ENCODE measurements around the gene ADGRD1.

ADGRD1 gene

DNA sequence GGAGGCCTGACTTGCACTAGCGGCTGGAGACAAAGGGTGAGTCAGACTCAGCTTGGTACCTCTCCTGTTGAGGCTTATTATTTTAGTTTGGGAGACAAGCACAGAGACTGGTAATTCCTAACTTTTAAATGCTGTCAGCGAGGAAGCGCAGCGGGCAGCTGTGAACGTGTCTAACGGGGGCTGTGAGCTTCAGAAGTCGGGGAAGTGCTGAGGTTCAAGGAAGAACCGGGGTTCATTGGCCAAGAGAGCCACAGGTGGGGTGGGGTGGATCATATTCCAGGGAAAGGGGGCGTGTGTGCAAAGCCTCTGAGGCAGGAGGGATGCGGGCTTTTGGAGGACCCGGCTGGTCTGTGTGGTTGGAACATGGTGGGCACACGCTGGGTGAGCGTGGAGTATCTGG lies 36.1 kb upstream of the ADGRD1 start:
- H3K9me3 ChIP-seq (ENCODE audit: insufficient read depth, low read length, severe bottlenecking) = no peaks in the 10 kb centered on the region
- no peaks in the 10 kb centered on the region for H3K4me1 ChIP-seq (ENCODE audit: insufficient read depth, low read length)
- H3K79me2 ChIP-seq (ENCODE audit: insufficient read depth, low read length) = no peaks in the 10 kb centered on the region
- TF ChIP-seq EZH2 (IDR thresholded peaks at IDR 0.05; ENCODE audit: borderline replicate concordance, low read depth, low read length, severe bottlenecking) = no peak
- TF ChIP-seq, protein P1, sequence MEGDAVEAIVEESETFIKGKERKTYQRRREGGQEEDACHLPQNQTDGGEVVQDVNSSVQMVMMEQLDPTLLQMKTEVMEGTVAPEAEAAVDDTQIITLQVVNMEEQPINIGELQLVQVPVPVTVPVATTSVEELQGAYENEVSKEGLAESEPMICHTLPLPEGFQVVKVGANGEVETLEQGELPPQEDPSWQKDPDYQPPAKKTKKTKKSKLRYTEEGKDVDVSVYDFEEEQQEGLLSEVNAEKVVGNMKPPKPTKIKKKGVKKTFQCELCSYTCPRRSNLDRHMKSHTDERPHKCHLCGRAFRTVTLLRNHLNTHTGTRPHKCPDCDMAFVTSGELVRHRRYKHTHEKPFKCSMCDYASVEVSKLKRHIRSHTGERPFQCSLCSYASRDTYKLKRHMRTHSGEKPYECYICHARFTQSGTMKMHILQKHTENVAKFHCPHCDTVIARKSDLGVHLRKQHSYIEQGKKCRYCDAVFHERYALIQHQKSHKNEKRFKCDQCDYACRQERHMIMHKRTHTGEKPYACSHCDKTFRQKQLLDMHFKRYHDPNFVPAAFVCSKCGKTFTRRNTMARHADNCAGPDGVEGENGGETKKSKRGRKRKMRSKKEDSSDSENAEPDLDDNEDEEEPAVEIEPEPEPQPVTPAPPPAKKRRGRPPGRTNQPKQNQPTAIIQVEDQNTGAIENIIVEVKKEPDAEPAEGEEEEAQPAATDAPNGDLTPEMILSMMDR (IDR thresholded peaks at IDR 0.05; ENCODE audit: borderline replicate concordance, extremely low read depth, low read length, poor library complexity, severe bottlenecking) = no peak
- H3K4me2 ChIP-seq (ENCODE audit: insufficient read depth, low read length) = no peak overlapping the region
- ATAC-seq (ENCODE audit: insufficient read depth, low read depth) (no peak), DNase-seq (no peak)
- H3K4me3 ChIP-seq (ENCODE audit: low read depth in 1 of 2, low read length in 2 of 2) = no peak overlapping the region
- no peaks in the 10 kb centered on the region for H4K20me1 ChIP-seq (ENCODE audit: insufficient read depth, low read length)
- H3K27me3 ChIP-seq (ENCODE audit: insufficient read depth, low read length, poor library complexity) = no peaks in the 10 kb centered on the region
- no peak overlapping the region for H3K27ac ChIP-seq (ENCODE audit: low read length)
- H3K36me3 ChIP-seq (ENCODE audit: insufficient read depth, low read length) = no peaks in the 10 kb centered on the region
- no peak overlapping the region for H2AFZ ChIP-seq (ENCODE audit: low read depth, low read length)
- no peak overlapping the region for H3K9ac ChIP-seq (ENCODE audit: low read depth, low read length)

DNA sequence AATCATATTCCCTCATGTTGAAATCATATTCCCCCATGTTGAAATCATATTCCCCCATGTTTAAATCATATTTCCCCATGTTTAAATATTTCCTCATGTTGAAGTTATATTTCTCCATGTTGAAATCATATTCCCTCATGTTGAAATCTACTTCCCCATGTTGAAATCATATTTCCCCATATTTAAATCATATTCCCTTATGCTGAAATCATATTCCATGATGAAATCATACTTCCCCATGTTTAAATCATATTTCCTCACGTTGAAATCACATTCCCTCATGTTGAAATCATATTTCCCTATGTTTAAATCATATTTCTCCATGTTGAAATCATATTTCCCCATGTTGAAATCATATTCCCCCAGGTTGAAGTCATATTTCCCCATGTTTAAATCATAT lies 34.6 kb upstream of the ADGRD1 start:
- no peak overlapping the region for H3K4me3 ChIP-seq (ENCODE audit: low read depth in 1 of 2, low read length in 2 of 2)
- ATAC-seq (ENCODE audit: insufficient read depth, low read depth) (no peak), DNase-seq (no peak)
- H3K27me3 ChIP-seq (ENCODE audit: insufficient read depth, low read length, poor library complexity) = no peaks in the 10 kb centered on the region
- H4K20me1 ChIP-seq (ENCODE audit: insufficient read depth, low read length) = no peaks in the 10 kb centered on the region
- H3K27ac ChIP-seq (ENCODE audit: low read length) = no peak overlapping the region
- H3K9me3 ChIP-seq (ENCODE audit: insufficient read depth, low read length, severe bottlenecking) = no peaks in the 10 kb centered on the region
- no peaks in the 10 kb centered on the region for H3K79me2 ChIP-seq (ENCODE audit: insufficient read depth, low read length)
- no peak overlapping the region for H2AFZ ChIP-seq (ENCODE audit: low read depth, low read length)
- H3K4me1 ChIP-seq (ENCODE audit: insufficient read depth, low read length) = no peaks in the 10 kb centered on the region
- no peak overlapping the region for H3K4me2 ChIP-seq (ENCODE audit: insufficient read depth, low read length)
- H3K36me3 ChIP-seq (ENCODE audit: insufficient read depth, low read length) = no peaks in the 10 kb centered on the region
- no peak overlapping the region for H3K9ac ChIP-seq (ENCODE audit: low read depth, low read length)
- TF ChIP-seq EZH2 (IDR thresholded peaks at IDR 0.05; ENCODE audit: borderline replicate concordance, low read depth, low read length, severe bottlenecking) = no peak
- TF ChIP-seq, protein P1 (IDR thresholded peaks at IDR 0.05; ENCODE audit: borderline replicate concordance, extremely low read depth, low read length, poor library complexity, severe bottlenecking) = no peak

DNA sequence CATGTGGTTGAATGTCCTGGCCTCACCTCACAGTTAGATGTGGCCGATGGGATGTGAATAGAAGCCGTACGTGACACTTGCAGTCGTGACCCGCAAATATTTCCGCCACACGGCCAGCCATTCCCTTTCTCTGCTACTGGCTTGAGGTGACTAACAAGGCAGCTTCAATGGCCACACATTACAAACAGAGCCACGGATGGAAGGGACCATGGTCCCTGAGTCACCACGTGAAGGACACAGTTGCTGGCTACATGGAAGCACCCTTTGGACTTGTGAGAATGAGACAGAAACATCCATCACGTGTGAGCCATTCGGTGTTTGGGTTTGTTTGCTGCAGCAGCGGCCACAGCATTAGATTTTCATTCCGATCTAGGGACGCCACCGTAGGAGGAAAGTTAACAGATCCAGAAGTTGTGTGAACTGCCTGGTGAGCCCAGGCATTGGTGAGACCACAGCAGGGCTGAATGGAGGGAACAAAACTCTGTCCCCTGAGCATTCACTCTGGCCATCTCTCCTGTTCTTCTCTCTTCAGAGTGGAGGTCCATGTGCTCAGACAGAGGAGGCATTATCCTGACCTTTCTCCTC lies 33.5 kb upstream of the ADGRD1 start:
- H3K79me2 ChIP-seq (ENCODE audit: insufficient read depth, low read length) = no peaks in the 10 kb centered on the region
- no peaks in the 10 kb centered on the region for H4K20me1 ChIP-seq (ENCODE audit: insufficient read depth, low read length)
- no peaks in the 10 kb centered on the region for H3K27me3 ChIP-seq (ENCODE audit: insufficient read depth, low read length, poor library complexity)
- H3K9ac ChIP-seq (ENCODE audit: low read depth, low read length) = no peak overlapping the region
- H3K4me1 ChIP-seq (ENCODE audit: insufficient read depth, low read length) = no peaks in the 10 kb centered on the region
- H3K9me3 ChIP-seq (ENCODE audit: insufficient read depth, low read length, severe bottlenecking) = no peaks in the 10 kb centered on the region
- DNase-seq = no peak
- no peak overlapping the region for H3K4me3 ChIP-seq (ENCODE audit: low read depth in 1 of 2, low read length in 2 of 2)
- no peak overlapping the region for H3K4me2 ChIP-seq (ENCODE audit: insufficient read depth, low read length)
- no peak overlapping the region for H3K27ac ChIP-seq (ENCODE audit: low read length)
- H2AFZ ChIP-seq (ENCODE audit: low read depth, low read length) = no peak overlapping the region
- ATAC-seq (ENCODE audit: insufficient read depth, low read depth) = no peak
- no peaks in the 10 kb centered on the region for H3K36me3 ChIP-seq (ENCODE audit: insufficient read depth, low read length)
- TF ChIP-seq EZH2 (IDR thresholded peaks at IDR 0.05; ENCODE audit: borderline replicate concordance, low read depth, low read length, severe bottlenecking) = no peak
- TF ChIP-seq, protein P1 (IDR thresholded peaks at IDR 0.05; ENCODE audit: borderline replicate concordance, extremely low read depth, low read length, poor library complexity, severe bottlenecking) = no peak

Measured in DND-41 (cell line).